Adrenal gland (tissue), 5 donors: ENCODE measurements around the gene RLF.

Source experiments
- CTCF ChIP-seq, 6 experiments: fragments of 450-650 bp in 4 of 6; fragments of 200-600 bp in 2 of 6; sonication (generic) in 1 of 6; IDR thresholded peaks; 1 replicate in 5 of 6; 2 replicates in 1 of 6; pipeline versions ENCODE4 v1.5.1 to v1.8.0; 2016 to 2021; ENCODE audit warnings: antibody characterized with exemption in 6 of 6, mild to moderate bottlenecking in 2 of 6, moderate library complexity in 1 of 6
- POLR2A ChIP-seq, 2 donors: fragments of 450-650 bp; IDR thresholded peaks; one replicate each; pipeline ENCODE4 v1.6.1; 2017; ENCODE audit warnings: antibody characterized with exemption in 2 of 2, mild to moderate bottlenecking in 2 of 2, moderate library complexity in 1 of 2
- donor health status: DM: no; HTN: no; CAD: no.

- TF ChIP-seq CTCF (IDR thresholded peaks at IDR 0.05) (no peak), POLR2A (IDR thresholded peaks at IDR 0.05) (no peak)
These were observed 18.4 kb downstream of the RLF start for GRCh38 chr1:40179496-40180089.
